Activated CD4-positive, alpha-beta T cell treated with anti-CD3 and anti-CD28 coated beads, Interleukin-2, Interleukin-6, amounts not matched to agents 100 ng/mL and 50 ng/mL, durations not matched to agents 16 hours and 8 hours (primary cell): Measurements from ENCODE around the gene TSC2.
A peak's percentile ranks its signal among the peaks of the same experiment; 100 is the strongest.
"Not testable (repeated sequence)": the region's sequence is repeated elsewhere in the genome, so short reads cannot be mapped to it uniquely, and the experiment has no call there.

Experiments used
- DNase-seq: peaks from one replicate; pipeline ENCODE4 v3.0.0-alpha.2; 2020

Gene TSC2

GRCh38 chr16:2107791-2108125, 60.0 kb downstream of the TSC2 start:
- not testable (repeated sequence) for DNase-seq

DNA sequence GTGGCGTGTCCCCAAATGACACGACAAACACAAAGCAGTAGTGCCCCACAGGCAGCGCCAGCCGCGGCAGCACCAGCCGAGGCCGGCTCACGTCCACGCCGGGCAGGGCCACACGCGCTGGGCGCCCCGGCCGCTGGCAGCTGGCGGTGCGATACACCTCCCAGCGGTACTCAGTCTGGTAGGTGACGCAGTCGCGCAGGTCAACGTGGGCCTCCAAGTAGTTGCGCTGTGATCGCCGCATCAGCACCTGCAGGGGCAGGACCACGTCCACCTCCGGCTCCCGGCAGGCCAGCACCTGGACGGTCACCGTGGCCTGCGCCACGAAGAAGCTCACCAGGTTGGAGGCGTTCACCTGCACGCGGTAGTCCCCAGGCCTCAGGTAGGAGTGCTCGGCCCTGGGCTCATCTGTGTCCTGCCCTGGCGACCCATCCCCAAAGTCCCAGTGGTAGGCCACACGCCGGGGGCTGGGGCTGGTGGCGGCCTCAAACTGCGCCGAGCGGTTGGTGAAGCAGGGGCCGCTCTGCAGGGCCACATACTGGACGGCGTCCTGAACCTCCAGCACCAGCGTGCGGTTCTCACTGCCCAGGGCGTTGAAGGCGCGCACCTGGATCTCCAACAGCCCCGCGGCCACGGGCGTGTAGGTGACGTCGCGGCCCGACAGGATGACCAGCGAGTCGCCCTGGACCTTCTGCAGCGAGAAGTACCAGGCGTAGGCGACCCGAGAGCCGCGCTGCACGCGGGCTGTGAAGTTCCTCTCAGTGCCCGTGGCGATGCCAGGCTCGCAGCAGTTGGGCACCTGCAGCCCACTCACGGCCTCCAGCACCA, 60.9 kb downstream of the TSC2 start:
- DNase-seq = not testable (repeated sequence)

GRCh38 chr16:2109271-2109580, 61.4 kb downstream of the TSC2 start:
- DNase-seq = not testable (repeated sequence)

GRCh38 chr16:2109872-2110271, 62.1 kb downstream of the TSC2 start:
- DNase-seq = not testable (repeated sequence)

DNA sequence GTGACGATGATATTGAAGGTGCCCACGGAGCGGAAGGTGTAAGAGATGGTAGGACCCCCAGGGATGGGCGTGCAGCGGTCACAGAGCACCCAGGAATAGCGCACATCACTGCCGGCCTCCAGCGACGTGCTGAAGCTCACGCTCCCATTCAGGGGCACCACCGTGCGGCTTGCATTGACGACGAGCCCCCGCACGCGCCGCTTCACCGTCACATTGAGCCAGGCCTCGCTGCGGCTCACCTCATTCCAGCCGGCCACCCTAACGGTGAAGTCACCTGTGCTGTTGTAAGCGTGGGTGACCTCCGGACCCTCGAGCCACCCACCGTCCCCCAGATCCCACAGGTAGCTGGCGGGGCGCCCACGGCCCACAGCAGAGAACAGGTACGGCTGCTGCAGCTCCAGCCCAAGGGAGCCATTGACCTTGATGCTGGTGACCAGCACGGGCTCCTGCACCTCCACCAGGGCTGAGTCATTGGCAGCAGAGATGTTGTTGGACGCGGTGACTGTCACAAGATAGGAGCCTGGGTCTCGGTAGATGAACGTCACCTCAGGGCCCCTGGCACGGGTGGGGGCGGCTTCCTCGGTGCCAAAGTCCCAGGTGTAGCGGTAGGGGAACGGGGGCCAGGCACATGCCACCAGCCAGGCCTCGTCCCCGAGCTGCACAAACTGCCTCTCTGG, 62.7 kb downstream of the TSC2 start:
- DNase-seq = not testable (repeated sequence)

DNA sequence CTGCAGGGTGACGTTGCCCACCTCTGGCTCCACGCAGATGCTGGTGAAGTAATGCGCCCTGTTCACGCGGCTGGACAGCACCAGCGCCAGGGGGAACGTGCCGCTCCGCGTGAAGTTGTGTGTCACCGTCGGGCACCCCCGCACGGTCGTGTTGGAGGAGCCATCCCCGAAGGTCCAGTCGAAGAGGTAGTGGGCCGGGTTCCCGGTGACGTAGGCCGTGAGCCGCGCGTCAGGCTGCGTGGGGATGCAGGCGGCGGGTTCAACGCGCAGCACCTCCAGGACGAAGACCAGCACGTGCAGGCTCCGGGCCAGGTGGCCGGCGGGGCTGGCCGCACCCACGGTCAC, 63.2 kb downstream of the TSC2 start:
- not testable (repeated sequence) for DNase-seq

DNA sequence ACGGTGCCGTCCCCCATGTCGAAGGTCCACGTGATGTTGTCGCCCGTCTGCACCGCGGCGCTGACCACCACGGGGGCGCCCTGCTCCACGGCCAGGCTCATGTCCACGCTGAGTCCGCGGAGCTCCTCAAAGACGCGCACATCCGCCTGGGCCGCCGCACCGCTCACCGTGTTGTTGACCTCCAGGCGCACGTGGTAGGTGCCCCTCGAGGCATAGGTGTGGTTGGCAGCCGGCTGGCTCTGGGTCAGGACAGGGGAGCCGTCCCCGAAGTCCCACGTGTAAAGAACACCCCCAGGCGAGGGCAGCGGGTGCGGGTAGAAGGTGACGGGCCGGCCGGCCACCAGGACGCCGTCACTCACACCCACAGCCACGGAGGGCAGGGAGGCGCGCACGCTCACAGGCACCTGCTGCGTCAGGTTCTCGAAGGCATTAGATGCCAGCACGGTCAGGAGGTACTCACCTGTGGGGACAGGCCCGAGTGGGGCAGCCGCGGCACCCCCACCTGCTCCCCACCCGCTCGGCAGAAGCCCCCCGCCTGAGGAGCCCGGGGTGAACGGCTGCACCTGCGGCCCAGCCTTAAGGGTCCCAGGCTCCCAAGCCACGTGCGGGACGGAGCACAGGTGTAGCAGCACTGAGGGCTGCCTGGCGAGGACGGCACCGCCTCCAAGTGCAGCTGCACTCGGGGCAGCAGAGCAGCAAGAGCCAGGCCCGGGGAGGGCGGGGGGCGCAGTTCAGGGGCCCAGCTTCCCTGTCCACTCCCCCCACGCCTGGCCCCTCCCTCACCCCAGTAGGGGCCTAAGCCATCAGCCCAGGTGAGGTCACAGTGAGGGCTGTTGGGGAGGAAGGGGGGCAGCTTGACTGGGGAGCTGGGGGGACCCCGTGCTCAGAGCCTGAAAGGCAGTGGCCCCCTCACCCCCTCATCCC, 63.9 kb downstream of the TSC2 start:
- not testable (repeated sequence) for DNase-seq

DNA sequence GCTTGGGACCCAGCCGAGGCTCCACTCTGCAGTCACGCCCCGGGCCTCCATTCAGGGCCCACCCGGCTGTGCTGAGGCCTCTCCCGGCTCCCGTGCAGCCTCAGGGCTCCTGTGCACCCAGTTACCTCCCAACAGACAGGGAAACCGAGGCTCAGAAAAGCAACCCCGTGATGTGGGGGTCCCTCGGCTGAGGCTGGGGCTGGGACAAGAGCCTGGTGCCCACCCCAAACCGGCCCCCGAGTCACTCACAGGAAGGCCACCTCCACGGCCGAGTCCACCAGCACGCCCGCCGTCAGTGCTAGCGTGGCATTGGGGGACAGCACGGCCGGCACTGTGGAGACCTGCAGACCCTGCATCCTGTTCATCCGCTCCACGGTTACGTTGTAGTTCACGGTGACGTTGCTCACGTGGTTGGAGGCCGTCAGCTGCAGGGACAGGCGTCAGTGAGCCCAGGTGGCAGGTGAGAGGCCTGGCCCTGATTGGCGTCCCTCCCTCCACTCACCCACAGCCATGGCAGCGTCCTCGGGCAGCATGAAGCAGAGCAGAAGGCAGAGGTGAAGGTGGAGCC, 64.8 kb downstream of the TSC2 start:
- not testable (repeated sequence) for DNase-seq

DNA sequence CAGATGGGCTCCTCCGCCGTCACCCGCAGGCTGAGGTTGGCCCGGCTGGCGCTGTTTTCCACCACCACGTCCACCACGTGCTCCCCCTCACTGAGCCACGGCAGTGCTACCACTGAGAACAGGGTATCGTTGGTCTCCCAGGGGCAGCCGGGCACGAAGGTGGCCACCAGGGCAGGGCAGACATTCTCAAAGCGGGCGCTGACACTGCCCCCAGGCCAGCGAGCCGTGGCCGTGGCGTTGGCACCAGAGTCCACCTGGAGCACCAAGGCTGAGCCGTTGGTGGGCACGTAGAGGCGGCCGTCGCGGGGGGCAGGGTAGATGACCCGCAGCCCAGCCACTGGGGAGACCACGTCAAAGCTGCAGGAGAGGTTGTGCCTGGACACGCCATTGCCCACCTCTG, 66.4 kb downstream of the TSC2 start:
- not testable (repeated sequence) for DNase-seq

- not testable (repeated sequence) for DNase-seq
Measured at GRCh38 chr16:2114885-2115590, 67.3 kb downstream of the TSC2 start.

- no peak for DNase-seq
Measured at GRCh38 chr16:2115591-2115973, 67.8 kb downstream of the TSC2 start.

DNA sequence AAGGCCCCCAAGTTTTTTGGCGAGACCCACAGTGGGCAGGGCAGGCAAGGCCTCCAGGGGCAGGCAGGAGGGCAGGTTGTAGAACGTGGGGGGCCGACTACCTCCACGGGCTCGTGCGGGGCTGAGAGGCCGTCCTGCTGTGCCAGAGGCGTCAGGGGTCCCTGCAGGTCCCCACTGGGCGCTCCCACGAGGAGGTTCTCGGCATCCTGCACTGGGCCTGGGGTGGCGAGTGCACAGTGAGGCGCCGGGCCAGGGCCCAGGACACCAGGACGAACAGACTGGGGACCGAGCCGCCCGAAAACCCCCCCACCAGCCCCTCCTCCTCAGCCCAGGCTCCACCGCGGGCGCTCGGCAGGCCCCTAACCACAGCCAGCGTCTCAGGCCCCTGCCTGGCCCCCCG, 68.6 kb downstream of the TSC2 start:
- not testable (repeated sequence) for DNase-seq

GRCh38 chr16:2117341-2117740, 69.6 kb downstream of the TSC2 start:
- not testable (repeated sequence) for DNase-seq

DNA sequence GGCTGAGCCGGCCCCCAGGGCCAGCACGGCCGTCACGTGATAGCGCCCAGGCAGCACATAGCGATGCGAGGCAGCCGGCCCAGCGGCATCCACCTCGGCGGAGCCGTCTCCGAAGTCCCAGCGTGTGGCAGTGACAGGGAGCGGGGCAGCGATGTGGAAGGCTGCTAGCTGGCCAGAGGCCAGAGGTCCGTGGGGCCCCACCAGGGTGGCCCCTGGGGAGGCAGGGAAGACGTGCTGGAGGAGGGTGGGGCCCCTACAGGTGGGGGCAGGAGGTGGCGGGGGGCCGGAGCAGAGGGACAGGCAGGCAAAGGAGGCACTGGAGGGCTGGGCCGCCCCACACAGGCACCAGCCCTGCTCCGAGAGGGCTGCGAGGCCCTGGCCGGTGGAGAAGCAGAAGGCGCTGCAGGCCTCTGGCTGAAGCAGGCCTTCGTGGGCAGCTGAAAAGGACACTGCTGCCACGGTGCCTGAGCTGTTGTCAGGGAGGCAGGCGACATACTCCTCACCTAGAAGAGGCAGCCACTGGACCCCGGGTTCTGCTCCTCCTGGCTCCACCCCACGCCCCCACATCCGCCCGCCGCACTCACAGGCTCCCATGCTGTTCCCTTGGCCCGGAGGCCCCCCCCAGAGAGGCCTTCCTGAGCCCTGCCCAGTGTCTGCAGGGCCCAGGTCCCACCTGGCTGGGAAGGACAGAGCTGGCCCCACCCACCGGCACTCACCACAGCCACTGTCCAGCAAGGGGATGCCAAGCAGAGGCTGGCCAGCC, 70.4 kb downstream of the TSC2 start:
- not testable (repeated sequence) for DNase-seq

DNA sequence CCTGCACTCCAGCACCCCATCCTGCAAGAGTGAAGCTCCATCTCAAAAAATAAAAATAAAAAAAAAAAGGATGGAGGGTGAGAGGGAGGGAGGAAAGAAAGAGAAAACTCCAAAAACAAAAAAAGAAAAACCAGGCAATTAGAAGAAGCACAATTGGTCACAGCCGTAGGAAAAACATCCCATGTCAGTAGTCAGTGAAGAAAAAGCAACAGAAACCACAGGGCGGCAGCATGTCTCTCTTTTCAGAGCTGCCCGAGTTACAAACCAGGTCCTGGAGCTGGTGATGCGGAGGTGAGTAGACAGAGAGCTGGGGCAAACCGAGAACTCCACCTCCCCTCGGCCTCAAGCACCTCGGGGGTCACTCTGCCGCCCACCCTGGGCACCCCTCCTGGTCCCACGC, 73.5 kb downstream of the TSC2 start:
- DNase-seq = peak; percentile 26

- DNase-seq = no peak
Measured at GRCh38 chr16:2121853-2122252, 74.1 kb downstream of the TSC2 start.

- DNase-seq = no peak
Measured at GRCh38 chr16:2122429-2122828, 74.6 kb downstream of the TSC2 start.

DNA sequence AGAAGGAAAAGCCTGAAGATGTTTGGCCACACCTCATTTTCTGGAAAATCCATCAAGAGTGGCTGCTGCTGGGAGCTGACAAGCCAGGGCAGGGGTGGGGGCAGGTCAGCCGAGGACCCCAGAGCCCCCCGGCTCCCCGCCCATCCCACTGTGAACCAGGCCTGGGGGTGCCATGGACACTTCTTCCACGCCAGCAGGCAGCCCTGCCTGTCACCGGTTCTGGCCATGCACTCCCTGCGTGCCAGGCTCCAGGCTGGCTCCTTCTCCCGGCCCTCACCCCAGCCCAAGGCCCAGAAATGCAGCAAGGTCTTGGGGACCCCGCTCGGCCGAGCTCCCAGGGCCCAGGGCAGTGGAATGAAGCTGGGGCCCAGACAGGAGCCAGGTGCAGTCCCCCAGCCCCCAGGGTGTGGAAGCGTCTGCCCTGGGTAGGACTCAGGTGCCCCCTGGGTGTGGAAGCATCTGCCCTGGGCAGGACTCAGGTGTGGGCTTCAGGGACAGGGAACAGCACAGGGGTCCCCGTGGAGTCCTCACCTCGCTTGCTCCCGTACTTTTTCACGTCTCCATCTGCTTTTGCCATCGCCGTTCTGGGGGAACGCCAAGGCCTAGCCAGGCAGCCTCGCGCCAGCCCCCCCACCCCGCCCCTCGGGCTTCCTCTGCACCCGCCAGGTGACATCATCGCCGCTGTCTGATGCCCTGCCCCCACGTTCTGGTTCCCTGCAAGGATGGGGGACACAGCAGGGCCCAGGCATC, 75.3 kb downstream of the TSC2 start:
- DNase-seq = not testable (repeated sequence)

GRCh38 chr16:2123706-2124376, 76.1 kb downstream of the TSC2 start:
- not testable (repeated sequence) for DNase-seq

DNA sequence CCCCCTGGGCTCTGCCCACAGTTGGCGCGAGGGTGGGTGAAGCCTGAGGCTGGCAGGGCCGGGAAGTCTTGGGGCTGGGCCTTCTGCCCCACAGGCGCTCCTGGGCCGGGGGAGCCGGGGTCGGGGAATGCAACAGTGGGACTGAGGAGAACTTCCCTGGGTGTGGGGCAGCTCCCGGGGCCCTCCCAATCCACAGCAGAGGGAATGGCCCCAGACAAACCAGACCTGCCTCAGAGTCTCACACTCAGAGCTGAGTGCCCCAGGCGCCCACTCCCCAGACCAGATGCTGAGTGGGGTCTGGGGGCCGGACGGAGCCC, 76.5 kb downstream of the TSC2 start:
- not testable (repeated sequence) for DNase-seq
